Activated naive CD8-positive, alpha-beta T cell treated with anti-CD3 and anti-CD28 coated beads for 36 hours (primary cell): Measurements from ENCODE around the gene WDR45B. TPM values are rescaled to one million over a fixed set of nuclear protein-coding genes. Genes with fewer than 3 reads are reported as not detected.

Source experiments
- DNase-seq: peaks from one replicate; pipeline ENCODE4 v3.0.0; 2021
- H3K27ac Mint-ChIP-seq: one replicate; pipeline ENCODE4 v1.8.0; 2022; ENCODE audit warnings: mild to moderate bottlenecking, moderate library complexity, mixed read lengths
- H3K27me3 Mint-ChIP-seq: one replicate; pipeline ENCODE4 v1.8.0; 2022; ENCODE audit warnings: mild to moderate bottlenecking, mixed read lengths
- H3K36me3 Mint-ChIP-seq: one replicate; pipeline ENCODE4 v1.8.0; 2021; ENCODE audit warnings: mild to moderate bottlenecking, mixed read lengths
- H3K4me1 Mint-ChIP-seq: one replicate; pipeline ENCODE4 v1.8.0; 2021; ENCODE audit warnings: mixed read lengths
- H3K4me3 Mint-ChIP-seq: one replicate; pipeline ENCODE4 v1.8.0; 2022; ENCODE audit warnings: mild to moderate bottlenecking, moderate library complexity, mixed read lengths
- H3K9me3 Mint-ChIP-seq: one replicate; pipeline ENCODE4 v1.8.0; 2022; ENCODE audit warnings: mixed read lengths
- total RNA-seq, 2 experiments: library from RNA; stranded (reverse); gene quantifications; one replicate each; pipeline ENCODE4 v1.2.3, GENCODE V29; 2021

The WDR45B gene
- total RNA-seq, 2 experiments from 2014 or later = 60.3 to 61.1 TPM

- no peak for DNase-seq
- Mint-ChIP-seq H3K36me3 (no peaks in the 10 kb centered on the region), H3K9me3 (no peaks in the 10 kb centered on the region), H3K27ac (no peak overlapping the region), H3K4me3 (no peak overlapping the region), H3K4me1 (peaks cover 2% of the 10 kb centered on the region), H3K27me3 (no peaks in the 10 kb centered on the region)
These were observed 5.6 kb upstream of the WDR45B start for GRCh38 chr17:82653651-82654528.

- Mint-ChIP-seq H3K4me1 (peaks cover 10% of the 10 kb centered on the region), H3K27ac (no peak overlapping the region), H3K36me3 (peaks cover 11% of the 10 kb centered on the region), H3K27me3 (no peaks in the 10 kb centered on the region), H3K4me3 (no peak overlapping the region), H3K9me3 (no peaks in the 10 kb centered on the region)
- no peak for DNase-seq
These were observed 2.5 kb upstream of the WDR45B start for GRCh38 chr17:82650723-82651122.

- H3K4me1 Mint-ChIP-seq = peaks cover 15% of the 10 kb centered on the region
- no peak for DNase-seq
- no peak overlapping the region for H3K27ac Mint-ChIP-seq
- H3K4me3 Mint-ChIP-seq = peak overlapping the region; percentile 64
- no peaks in the 10 kb centered on the region for H3K9me3 Mint-ChIP-seq
- peaks cover 12% of the 10 kb centered on the region for H3K36me3 Mint-ChIP-seq
- no peaks in the 10 kb centered on the region for H3K27me3 Mint-ChIP-seq
These were observed 1.4 kb upstream of the WDR45B start for GRCh38 chr17:82649501-82650261.

- H3K36me3 Mint-ChIP-seq = peaks cover 20% of the 10 kb centered on the region
- H3K27ac Mint-ChIP-seq = no peak overlapping the region
- peak; percentile 46 for DNase-seq
- peak overlapping the region; percentile 61 for H3K4me3 Mint-ChIP-seq
- no peaks in the 10 kb centered on the region for H3K9me3 Mint-ChIP-seq
- H3K27me3 Mint-ChIP-seq = no peaks in the 10 kb centered on the region
- peaks cover 19% of the 10 kb centered on the region for H3K4me1 Mint-ChIP-seq
These were observed 593 bp upstream of the WDR45B start for GRCh38 chr17:82648742-82649331.

- Mint-ChIP-seq H3K4me1 (peaks cover 20% of the 10 kb centered on the region), H3K36me3 (peaks cover 21% of the 10 kb centered on the region), H3K27me3 (no peaks in the 10 kb centered on the region), H3K4me3 (peak overlapping the region; percentile 84), H3K9me3 (no peaks in the 10 kb centered on the region), H3K27ac (peak overlapping the region; percentile 75)
- peak; percentile 60 for DNase-seq
These were observed 565 bp downstream of the WDR45B start for GRCh38 chr17:82647593-82648164.

- no peak for DNase-seq
- no peaks in the 10 kb centered on the region for H3K27me3 Mint-ChIP-seq
- no peaks in the 10 kb centered on the region for H3K9me3 Mint-ChIP-seq
- peaks cover 28% of the 10 kb centered on the region for H3K36me3 Mint-ChIP-seq
- no peak overlapping the region for H3K27ac Mint-ChIP-seq
- peaks cover 22% of the 10 kb centered on the region for H3K4me1 Mint-ChIP-seq
- H3K4me3 Mint-ChIP-seq = peak overlapping the region; percentile 84
These were observed 2.7 kb downstream of the WDR45B start for GRCh38 chr17:82645516-82645915.

- DNase-seq = no peak
- peaks cover 26% of the 10 kb centered on the region for H3K4me1 Mint-ChIP-seq
- no peak overlapping the region for H3K4me3 Mint-ChIP-seq
- no peaks in the 10 kb centered on the region for H3K27me3 Mint-ChIP-seq
- H3K27ac Mint-ChIP-seq = no peak overlapping the region
- no peaks in the 10 kb centered on the region for H3K9me3 Mint-ChIP-seq
- peaks cover 38% of the 10 kb centered on the region for H3K36me3 Mint-ChIP-seq
These were observed 4.1 kb downstream of the WDR45B start for GRCh38 chr17:82644148-82644547.

- Mint-ChIP-seq H3K36me3 (peaks cover 54% of the 10 kb centered on the region), H3K27me3 (no peaks in the 10 kb centered on the region), H3K9me3 (peaks cover 1% of the 10 kb centered on the region), H3K4me3 (no peak overlapping the region), H3K4me1 (peaks cover 32% of the 10 kb centered on the region), H3K27ac (no peak overlapping the region)
- no peak for DNase-seq
These were observed 6.2 kb downstream of the WDR45B start for GRCh38 chr17:82642022-82642421.

- Mint-ChIP-seq H3K4me3 (no peak overlapping the region), H3K9me3 (peaks cover 1% of the 10 kb centered on the region), H3K36me3 (peaks cover 50% of the 10 kb centered on the region), H3K4me1 (peaks cover 23% of the 10 kb centered on the region), H3K27ac (no peak overlapping the region), H3K27me3 (no peaks in the 10 kb centered on the region)
- no peak for DNase-seq
These were observed 8.2 kb downstream of the WDR45B start for GRCh38 chr17:82640036-82640435.

- peaks cover 25% of the 10 kb centered on the region for H3K4me1 Mint-ChIP-seq
- DNase-seq = no peak
- no peaks in the 10 kb centered on the region for H3K27me3 Mint-ChIP-seq
- H3K9me3 Mint-ChIP-seq = peaks cover 1% of the 10 kb centered on the region
- peaks cover 50% of the 10 kb centered on the region for H3K36me3 Mint-ChIP-seq
- no peak overlapping the region for H3K27ac Mint-ChIP-seq
- H3K4me3 Mint-ChIP-seq = no peak overlapping the region
These were observed 8.6 kb downstream of the WDR45B start for GRCh38 chr17:82639628-82640027.

GRCh38 chr17:82638183-82638773 is 10.0 kb downstream of the WDR45B start:
- H3K27ac Mint-ChIP-seq = no peak overlapping the region

GRCh38 chr17:82636626-82637598 is 11.3 kb downstream of the WDR45B start:
- H3K4me1 Mint-ChIP-seq = peaks cover 29% of the 10 kb centered on the region
- H3K4me3 Mint-ChIP-seq = no peak overlapping the region
- no peaks in the 10 kb centered on the region for H3K27me3 Mint-ChIP-seq
- no peak for DNase-seq
- H3K27ac Mint-ChIP-seq = no peak overlapping the region
- H3K36me3 Mint-ChIP-seq = peaks cover 45% of the 10 kb centered on the region
- H3K9me3 Mint-ChIP-seq = peaks cover 1% of the 10 kb centered on the region

More at GRCh38 chr17:82638183-82638773, 10.0 kb downstream of the WDR45B start:
- Mint-ChIP-seq H3K4me3 (no peak overlapping the region), H3K27me3 (no peaks in the 10 kb centered on the region), H3K36me3 (peaks cover 45% of the 10 kb centered on the region), H3K9me3 (peaks cover 1% of the 10 kb centered on the region), H3K4me1 (peaks cover 26% of the 10 kb centered on the region)
- DNase-seq = no peak

- no peak for DNase-seq
- H3K4me3 Mint-ChIP-seq = no peak overlapping the region
- H3K27ac Mint-ChIP-seq = peak overlapping the region; percentile 58
- H3K27me3 Mint-ChIP-seq = no peaks in the 10 kb centered on the region
- H3K36me3 Mint-ChIP-seq = peaks cover 34% of the 10 kb centered on the region
- peaks cover 1% of the 10 kb centered on the region for H3K9me3 Mint-ChIP-seq
- H3K4me1 Mint-ChIP-seq = peaks cover 19% of the 10 kb centered on the region
These were observed 14.9 kb downstream of the WDR45B start for GRCh38 chr17:82633343-82633742.

- Mint-ChIP-seq H3K27ac (no peak overlapping the region), H3K9me3 (peaks cover under 1% of the 10 kb centered on the region), H3K36me3 (peaks cover 29% of the 10 kb centered on the region), H3K4me1 (peaks cover 16% of the 10 kb centered on the region), H3K4me3 (no peak overlapping the region), H3K27me3 (no peaks in the 10 kb centered on the region)
- DNase-seq = no peak
These were observed 15.8 kb downstream of the WDR45B start for GRCh38 chr17:82632451-82632850.
